HG02610 (cell line): ENCODE results near the gene RTBDN.
"Not testable (repeated sequence)": the region's sequence is repeated elsewhere in the genome, so short reads cannot be mapped to it uniquely, and the experiment has no call there.

ENCODE experiments used
- ATAC-seq: cut with Tn5 transposase; IDR thresholded peaks from one replicate; pipeline ENCODE4 v1.9.1; 2021; ENCODE audit warnings: mild to moderate bottlenecking, moderate library complexity; ENCODE audit not compliant: unreplicated experiment

Gene RTBDN

DNA sequence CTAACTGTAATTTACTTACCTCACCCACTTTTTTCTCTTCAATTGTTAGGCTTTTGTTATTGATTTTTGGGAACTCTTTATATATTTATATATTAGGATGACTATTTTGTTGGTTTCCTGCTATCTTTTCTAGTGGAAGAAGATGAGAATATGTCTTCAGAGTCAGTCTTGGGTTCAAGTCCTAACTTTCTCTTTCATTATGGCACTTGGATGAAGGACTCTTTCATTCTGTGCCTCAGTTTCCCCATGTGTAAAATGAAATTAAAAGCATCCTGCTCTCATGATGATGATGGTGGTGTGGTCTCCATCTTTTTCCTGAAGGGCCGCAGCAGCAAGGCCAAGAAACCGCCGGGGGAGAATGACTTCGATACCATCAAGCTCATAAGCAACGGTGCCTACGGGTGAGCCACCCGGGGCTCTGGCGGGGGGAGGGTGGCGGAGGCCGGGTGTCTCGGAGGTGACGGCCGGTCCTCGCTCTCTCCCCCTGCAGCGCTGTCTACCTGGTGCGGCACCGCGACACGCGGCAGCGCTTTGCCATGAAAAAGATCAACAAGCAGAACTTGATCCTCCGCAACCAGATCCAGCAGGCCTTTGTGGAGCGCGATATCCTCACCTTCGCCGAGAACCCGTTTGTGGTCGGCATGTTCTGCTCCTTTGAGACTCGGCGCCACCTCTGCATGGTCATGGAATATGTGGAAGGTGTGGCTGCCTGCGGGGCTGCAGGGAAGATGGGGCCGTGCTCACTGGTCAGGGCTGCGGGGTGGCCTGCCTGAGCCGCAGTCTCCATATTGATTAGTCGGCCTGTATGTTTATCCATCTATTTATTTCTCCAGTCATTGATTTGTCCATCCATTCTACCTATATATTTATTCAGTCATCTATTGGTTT is 23.9 kb upstream of the RTBDN start:
- no peak for ATAC-seq

DNA sequence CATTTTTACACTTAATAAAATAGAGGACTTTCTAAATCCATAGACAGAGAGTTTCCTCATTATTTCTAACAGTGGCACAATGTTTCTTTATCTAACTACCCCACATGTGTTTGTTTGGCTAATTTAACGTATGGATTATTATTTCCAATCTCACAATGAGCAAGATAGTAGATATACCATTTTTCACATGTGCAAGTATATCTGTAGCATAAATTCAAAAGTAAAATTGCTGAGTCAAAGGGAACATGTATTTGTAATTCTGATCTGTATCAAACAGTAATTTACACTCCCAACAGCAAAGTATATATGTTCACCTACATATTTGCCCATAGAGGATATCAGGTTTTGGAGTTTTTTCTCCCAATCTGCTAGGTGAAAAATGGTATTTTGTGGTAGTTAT is 22.3 kb upstream of the RTBDN start:
- ATAC-seq = no peak

DNA sequence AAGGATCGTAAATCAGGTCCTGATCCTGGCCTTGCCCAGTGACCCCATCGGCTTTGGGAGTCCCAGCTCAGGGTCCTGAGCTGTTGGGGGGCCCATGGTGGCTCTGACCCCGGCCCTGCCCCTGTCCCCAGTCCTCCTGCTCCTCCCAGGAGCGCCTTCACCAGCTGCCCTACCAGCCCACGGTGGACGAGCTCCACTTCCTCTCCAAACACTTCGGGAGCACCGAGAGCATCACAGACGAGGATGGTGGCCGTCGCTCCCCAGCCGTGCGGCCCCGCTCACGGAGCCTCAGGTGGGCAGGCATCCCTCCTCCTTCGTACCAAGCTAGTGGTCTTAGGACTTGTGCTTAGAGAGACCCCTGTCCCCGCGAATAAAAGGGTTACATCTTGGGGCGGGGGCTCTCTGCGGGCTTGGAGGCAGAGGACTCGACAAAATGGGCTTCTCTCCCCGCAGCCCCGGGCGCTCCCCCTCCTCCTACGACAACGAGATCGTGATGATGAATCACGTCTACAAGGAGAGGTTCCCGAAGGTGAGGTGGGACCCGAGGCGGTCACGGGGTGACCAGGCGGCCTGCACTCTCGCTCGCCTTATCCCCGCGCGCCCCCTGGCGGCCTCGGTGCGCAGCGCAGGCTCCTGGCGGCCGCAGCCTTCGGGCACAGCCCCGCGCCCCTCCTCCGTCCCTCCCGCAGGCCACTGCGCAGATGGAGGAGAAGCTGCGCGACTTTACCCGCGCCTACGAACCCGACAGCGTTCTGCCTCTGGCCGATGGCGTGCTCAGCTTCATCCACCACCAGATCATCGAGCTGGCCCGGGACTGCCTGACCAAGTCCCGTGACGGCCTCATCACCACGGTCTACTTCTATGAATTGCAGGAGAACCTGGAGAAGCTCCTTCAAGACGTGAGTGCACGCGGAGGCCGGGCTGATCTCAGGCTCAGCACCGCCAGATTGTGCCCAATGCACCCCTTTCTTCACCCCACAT is 13.1 kb upstream of the RTBDN start:
- peak; percentile 59 for ATAC-seq

DNA sequence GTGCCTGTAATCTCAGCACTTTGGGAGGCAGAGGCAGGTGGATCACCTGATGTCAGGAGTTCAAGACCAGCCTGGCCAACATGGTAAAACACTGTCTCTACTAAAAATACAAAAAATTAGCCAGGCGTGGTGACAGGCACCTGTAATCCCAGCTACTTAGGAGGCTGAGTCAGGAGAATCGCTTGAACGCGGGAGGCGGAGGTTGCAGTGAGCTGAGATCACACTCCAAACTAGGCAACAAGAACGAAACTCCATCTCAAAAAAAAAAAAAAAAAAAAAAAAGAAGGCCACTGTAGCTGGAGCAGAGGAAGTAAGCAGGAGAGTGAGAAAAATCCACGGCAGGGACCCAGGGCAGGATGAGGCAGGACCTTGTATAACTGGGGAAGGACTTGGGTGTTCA is 12.2 kb upstream of the RTBDN start:
- ATAC-seq = not testable (repeated sequence)

DNA sequence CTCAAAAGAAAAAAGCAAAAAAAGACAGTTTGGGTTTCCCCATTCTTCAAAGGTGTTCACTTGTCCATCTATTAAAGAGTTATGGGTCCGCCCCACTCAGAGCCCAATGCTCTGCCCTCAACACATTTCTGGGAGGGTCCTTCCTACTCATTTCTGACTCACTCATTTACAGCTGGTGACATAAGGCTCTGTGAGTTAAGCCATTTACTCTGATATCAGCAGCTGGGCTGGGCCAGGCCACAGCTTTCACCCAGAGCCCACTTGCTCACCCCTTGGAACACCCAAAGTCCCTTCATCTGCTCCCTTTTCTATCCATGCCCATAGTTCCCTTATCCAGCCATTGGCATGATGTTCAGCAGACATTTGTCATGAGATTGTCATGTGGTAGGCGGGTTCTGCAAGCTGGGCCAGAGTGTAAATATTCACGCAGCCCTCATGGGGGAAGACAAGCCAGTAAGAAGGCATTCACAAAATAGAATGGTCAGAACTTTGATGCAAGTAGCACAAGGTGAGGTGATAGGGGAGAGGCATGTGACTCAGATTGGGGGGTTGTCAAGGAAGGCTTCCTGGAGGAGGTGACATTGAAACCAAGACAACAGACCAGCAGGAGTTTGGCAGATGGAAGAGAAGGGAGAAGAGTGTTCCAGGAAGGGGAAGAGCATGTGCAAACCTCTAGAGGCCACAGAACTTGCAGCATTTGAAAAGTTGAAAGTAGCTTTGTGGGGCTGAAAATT is 9.8 kb upstream of the RTBDN start:
- ATAC-seq = no peak

DNA sequence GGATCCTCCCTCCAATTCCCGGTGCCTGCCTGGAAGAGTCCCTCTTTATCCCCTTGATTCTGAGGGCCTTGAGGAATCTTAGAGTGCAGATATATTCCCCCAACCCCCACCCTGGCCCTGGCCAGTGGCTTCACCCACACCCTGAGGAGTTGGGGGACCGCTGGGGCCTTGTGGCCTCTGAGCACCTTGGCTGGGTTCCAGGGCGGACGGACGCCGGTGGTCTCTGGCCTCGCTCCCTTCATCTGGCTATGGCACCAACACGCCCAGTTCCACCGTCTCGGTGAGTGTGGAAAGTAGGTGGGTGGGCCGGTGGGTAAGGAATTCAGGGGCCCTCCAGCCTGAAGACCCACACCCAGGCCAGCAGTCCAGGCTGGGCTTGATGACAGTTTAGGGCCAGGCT is 8.9 kb upstream of the RTBDN start:
- no peak for ATAC-seq

DNA sequence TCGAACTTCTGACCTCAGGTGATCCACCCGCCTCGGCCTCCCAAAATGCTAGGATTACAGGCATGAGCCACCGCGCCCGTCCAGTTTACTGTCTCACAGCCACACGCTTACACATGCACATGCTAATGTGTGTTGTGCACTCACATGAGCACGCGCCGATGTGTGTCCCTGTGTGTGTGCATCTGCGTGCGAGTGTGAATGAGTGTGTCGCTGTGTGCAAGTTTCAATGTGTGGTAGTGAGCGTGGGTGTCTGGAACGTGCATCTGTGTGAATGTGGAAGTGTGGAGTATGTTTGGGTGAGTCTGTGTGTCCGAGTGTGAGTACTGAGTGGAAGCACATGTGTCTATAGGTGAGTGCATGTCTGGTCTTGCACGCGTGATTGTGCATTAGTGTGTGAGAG is 8.1 kb upstream of the RTBDN start:
- no peak for ATAC-seq

DNA sequence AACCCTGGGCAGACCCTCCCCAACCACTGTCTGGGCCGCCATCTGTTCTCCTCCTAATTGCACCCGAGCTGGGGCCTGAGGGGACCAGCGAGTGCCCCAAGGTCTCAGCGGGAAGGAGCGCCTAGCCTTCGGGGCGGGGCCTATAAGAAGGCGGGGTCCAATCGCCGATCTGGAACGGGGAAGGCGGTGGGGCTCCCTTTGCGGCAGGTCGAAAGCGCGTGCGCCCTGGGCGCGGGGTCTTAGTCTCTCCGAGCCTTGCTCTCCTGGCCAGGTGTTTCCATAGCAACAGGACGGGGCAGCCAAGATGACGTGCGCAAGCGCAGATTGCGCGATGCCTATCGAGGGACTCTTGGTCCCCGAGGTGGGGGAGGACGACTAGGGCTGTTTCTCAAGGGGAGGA is 6.7 kb upstream of the RTBDN start:
- ATAC-seq = no peak

DNA sequence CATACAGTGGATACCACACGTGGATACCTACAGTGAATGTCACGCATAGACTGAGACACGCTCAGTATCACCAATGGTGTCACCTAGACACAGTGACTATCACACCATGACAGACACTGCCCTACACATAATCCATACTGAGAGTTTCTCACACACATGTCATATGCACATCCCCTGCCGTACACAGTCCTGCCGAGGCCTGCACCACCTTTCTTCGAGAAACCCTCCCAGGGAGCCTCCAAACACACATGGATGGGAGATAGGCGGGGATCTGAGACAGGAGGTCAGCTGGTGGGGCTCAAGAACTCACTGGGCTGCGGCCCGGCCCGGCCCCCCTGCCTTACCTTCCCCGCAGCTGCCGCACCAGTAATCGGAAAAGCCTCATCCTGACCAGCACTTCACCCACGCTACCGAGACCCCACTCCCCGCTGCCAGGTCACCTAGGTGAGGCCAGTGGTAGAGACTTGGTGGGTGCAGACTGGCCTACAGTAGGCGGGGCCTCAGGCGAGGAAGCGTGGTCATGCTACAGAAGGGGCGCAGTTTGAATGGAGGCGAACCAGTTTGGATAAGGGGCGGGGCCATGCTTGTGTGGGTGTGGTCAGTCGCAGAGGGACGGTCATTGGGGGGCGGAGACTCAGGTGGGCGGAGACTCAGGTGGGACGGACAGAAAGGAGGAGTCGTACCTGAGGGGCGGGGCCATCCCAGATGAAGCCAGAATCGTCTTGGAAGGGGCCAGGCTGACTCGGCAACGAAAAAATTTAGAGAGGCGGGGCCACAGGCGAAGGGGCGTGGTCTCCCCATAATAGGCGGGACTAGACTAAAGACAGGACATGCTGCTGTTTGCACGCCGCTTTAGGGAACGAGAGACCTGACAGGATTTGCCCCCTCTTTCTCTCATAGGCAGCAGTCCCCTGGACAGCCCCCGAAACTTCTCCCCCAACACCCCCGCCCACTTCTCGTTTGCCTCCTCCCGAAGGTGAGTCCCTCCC is 6.0 kb upstream of the RTBDN start:
- no peak for ATAC-seq

DNA sequence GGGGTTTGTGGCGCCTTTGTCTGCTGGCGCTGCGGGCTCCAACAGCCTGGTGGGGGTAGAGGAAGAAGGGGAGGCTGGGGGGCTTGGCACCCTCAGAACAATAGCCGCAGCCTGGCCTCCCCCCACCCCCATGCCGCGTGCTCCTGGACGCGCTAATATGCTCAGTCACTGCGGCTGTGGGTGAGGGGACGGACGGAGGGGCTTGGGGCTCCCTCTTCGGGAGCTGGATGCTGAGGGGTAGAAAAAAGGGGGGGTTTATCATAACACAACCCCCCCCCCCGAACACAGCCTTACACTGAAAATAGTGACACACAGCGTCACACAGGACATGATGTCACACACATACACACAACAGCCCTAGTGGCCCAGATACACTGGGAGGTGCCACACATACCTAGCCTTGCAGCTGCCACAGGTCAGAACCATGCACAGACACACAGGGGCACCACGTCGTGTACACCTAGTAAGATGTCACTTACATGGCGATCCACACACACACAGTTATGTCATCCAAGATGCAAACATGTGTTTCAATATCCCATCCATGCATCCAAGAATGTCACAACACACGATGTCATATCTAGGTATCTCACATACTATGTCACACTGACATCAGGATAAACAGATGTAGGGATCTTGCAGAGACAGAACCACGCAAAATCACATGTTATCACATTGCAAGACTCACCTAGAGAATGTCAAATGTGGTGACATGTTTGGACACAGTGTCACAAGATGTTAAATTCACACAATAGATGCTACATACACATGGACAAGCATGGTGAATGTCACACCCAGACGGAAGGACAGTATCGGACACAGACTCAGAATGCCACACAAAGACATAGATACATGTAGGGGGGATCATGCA is 4.7 kb upstream of the RTBDN start:
- ATAC-seq = no peak

DNA sequence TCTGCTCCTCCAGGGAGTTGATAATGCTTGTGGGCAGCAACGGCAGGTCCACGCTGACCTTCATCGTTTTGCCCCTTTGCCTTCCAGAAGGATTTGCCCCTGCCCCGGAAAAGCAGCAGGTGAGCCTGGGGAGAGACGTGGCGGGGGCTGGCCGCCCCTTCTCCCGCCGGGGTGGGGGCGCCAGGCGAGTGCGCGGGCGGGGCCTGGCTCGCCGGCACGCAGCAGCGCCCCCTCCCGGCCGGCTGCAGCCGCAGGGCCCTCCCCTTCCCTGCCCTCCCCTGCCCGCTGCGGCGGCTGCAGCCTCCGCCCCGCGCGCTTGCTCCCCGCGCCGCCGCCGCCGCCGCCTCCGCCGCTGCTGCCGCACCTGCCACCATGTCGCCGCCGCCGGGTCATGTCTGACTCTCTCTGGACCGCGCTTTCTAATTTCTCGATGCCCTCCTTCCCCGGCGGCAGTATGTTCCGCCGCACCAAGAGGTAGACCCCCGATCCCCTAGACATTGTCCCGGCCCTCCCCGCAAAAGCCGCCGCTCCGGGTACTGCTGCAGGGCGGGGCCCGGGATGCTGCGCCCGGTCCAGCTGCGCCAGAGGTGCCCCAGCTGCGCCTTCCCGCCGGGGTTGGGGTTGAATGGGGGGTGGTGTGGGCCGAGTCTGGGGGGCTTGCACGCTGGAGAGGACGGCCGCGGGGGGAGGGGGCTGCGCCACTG is 4.0 kb upstream of the RTBDN start, which contains the start of gene MAST1:
MAST1 (plus strand) TSS at position 334 of the 704 bp plus-strand sequence; CDS start at position 392, 58 bp downstream.
- ATAC-seq = no peak

DNA sequence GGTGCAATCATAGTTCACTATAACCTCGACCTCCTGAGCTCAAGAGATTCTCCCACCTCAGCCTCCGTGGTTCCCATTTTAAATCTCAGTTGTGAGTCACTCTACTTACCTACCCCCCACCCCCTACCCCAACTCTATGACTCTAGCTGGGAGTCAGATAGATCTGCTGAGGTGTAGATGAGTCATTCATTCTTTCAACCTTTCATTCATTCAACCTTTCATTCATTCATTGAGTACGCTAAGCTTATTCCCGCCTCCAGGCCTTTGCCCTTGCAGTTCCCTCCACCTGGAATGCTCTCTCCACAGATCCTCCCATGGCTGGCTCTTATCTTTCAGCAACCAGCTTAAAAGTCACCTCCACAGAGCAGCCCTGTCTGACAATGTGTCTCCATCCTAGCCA is 2.8 kb upstream of the RTBDN start:
- no peak for ATAC-seq

DNA sequence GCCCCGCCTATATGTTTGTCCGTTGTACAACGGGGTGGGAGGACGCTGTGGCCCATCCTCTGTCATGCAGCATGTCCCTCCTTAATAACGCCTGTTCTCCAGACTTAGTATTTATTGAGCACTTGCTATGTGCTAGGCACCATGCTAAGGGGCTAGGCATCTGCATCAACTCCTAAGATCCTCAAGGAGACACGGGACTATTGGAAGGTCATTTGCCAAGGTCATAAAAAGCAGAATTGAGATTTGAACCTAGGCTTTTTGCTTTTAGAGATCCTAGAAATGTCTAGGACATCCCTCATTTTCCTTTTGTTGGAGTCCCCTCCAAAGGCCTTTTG is 2.1 kb upstream of the RTBDN start:
- no peak for ATAC-seq

DNA sequence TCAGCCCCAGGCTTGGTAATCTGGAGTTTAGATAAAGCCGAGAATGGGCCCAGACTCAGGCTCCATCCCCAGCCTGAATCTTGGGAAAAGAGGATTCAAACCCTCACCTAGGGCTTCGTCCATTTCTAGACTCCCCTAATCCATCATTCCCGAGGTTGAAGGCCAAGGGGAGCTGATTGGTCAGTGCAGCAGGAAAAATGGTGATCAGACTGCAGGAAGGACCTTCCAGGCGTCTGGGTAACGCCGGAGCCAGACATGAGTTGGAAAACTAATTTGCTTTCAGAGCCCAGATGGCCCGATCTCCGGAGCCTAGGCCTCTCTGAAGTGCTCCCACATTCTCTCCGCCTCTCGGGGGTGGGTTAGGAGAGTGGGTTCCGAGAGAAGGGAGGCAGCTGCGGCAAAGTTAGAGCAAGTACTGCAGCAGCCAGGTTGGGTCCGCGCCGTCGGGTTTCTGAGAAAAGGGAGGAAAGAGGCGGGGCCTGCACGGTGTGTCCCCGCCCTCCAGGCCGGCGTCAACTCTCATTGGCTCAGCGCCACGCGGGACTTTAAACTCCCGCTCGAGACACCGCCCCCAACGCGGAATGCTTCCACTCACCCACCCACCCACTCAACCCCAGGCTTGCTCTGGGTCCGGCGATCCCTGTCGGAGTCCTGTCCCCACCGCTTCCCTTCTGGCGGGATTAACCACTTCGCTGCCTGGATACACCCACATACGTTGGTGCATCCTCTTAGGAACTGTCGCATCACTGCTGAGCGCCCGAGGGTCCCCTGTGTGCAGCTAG is 788 bp upstream of the RTBDN start:
- no peak for ATAC-seq

DNA sequence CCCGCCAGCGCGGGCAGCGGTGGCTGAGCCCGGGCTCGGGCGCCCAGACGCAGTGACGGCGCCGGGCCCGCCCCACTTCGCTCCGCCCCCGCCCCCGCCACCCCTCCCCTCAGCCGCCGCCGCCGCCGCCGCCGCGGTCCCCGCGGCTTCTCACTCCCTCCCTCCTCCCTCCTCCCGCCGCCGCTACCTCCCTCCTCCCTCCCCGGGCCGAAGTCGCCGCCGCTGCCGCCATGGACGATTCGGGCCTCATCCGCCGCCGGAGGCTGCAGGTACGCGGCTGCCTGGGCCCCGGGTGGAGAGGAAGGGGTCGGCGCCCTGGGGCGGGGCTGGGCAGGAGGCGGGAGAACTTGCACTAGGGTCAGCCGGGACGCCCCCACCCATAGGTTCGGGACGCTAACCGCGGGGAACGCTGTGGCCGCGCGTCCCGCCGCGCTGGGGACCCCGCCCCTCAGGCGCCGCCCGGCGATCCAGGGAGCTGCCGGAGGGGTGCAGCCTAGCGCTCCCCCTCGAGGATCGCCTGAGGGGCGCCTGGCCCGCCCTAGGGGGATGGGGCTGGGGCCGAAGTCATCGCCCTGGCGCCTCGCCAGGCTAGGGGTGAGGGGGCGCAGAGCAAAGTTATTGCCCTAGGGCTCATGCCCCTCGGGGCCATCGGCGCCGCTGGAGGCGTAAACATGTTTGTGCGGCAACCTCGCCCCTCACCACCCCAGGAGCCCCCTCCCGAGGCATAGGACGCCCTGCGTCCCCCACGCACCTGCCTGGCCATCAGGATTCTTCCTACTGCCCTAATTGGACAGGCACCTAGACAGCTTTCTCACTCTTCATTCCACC is 427 bp downstream of the RTBDN start:
- no peak for ATAC-seq

DNA sequence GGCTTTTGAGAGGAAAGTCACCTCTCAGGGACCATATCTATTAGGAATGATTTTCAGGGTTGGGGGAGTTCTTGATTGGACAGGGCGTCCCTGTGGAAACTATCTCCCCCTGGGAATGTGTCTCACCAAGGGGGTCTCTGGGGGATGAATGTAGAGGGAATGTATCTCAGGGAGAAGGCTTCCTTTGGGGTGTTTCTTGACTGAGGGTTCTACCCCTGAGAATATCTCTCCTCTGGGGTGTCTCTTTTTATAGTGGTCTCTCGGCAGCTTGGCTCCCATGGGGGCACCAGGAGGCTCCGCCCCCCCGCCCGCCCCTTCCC is 1.0 kb downstream of the RTBDN start:
- no peak for ATAC-seq

DNA sequence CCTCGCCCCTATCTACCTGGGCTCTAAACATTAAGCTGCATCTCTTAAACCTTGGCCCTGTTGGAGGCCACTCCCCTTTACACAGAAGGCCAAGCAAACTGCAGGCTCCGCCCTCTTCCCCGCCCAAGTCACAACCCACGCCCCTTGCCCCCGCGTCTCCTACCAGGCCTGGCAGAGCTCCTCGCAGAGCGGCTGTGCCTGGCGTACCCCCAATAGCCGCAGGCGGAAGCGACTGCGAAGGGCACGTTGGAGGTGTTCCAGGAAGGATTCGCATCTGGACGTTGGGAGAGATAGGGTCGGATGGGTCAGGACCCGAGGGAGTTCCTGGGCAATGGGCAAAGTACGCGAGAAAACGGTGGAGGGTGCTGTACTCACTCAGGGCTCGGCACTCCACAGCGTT is 5.9 kb downstream of the RTBDN start:
- no peak for ATAC-seq
